Stimulated activated CD4-positive, alpha-beta T cell treated with anti-CD3 and anti-CD28 coated beads, Interleukin-2, amount 100 ng/mL, for 48 hours (primary cell): Measurements from ENCODE around the gene RAB11FIP2.

Experiments used
- DNase-seq, 2 donors: peaks; one replicate each; pipeline ENCODE4 v3.0.0-alpha.2; 2020

Gene RAB11FIP2

GRCh38 chr10:117980216-117980615 lies 66.5 kb downstream of the RAB11FIP2 start:
- DNase-seq = no peak

DNA sequence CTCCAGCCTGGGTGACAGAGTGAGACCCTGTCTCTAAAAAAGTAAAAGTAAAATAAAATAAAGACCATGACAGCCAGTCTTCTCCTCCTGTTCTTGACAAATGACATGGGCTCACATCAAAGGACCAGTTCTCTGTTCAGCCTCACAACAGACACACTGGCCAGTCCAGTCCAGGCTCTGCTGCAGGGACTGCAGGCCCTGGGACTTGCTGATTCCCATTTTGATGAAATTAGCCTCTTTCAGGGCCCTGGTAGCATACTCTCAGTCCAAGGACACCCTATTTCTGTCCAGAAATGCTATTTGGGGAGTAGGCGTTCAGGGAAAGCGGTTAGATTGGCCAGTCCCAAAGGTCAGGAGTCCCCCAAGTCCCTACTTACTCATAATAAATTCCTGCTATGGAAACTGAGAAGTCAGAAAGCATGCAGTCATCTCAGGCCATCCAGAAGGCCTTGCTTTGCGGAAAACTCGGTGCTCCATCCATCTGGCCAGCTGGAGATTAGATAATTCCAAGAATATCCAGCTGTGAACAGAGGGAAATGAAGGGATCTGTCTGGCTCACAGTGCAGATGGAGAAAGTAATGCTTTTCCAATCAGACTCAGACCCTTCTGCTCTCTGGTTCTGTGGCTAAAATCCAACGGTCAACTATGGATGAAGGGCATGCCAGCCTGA lies 74.4 kb downstream of the RAB11FIP2 start:
- no peak for DNase-seq

DNA sequence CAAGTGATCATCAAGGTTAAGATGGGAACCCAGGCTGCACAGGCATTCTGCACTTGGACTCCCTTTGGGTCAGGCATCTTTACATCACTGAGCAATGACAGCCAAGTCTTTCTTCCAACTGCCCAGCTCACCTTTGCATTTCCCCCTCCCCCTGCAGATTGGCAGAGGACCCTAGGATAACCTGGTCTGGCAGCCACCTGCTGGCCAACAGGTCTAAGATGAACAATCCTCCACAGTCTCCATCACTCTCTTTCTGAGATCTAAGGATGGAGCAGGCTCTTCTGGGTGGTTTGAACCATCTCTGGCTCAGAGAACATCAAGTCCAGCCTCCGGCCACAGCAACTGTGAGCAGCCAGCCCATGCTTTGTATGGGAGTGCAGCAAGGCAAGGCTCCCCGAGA lies 75.8 kb downstream of the RAB11FIP2 start:
- no peak for DNase-seq

GRCh38 chr10:117969592-117969991 lies 77.1 kb downstream of the RAB11FIP2 start:
- DNase-seq = no peak

- no peak for DNase-seq
Measured at GRCh38 chr10:117968354-117969182, 78.2 kb downstream of the RAB11FIP2 start.

GRCh38 chr10:117967149-117967650 lies 79.5 kb downstream of the RAB11FIP2 start:
- no peak for DNase-seq

GRCh38 chr10:117965984-117966383 lies 80.8 kb downstream of the RAB11FIP2 start:
- DNase-seq = no peak

DNA sequence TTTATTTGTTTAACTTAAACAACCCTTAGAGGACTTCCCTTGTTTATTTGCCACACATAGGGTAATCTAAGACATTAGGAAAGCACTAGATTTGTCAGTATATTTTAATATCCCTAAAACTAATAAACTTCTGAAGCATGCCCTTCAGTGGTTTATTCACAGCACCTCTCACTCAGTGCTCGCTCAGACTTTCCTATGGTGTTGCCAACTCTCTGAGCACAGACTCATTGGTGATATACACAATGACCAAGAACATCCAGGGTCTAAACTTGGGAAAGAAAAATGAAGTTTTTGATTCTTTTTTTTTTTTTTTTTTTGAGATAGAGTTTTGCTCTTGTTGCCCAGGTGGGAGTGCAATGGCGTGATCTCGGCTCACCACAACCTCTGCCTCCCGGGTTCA lies 82.2 kb downstream of the RAB11FIP2 start:
- DNase-seq = no peak

- DNase-seq = no peak
Measured at GRCh38 chr10:117960345-117960935, 86.3 kb downstream of the RAB11FIP2 start.

- no peak for DNase-seq
Measured at GRCh38 chr10:117956972-117957371, 89.8 kb downstream of the RAB11FIP2 start.

DNA sequence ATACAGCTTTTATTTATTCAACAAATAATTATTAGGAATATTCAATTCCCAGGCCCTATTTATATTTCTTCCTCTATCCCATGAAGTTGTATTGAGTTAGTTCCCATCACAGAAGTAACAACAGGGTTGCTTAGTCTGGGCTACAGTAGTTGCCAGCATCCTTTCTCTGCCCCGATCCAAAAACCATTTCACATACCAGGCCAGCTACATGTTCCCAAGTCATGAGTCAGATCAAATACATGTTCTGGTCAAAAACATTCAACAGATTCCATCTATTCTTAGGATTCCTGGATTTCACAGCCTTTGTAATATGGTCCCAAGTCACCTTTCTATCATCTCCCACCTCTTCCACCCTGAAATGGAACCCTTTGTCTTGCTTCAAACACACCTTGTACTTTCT lies 91.6 kb downstream of the RAB11FIP2 start:
- DNase-seq = no peak
